ENCODE data around the gene DOCK8. TPM values are rescaled to one million over a fixed set of nuclear protein-coding genes. Genes with fewer than 3 reads are reported as not detected.

The DOCK8 gene
- total and polyA plus RNA-seq, 2 of the 13 experiments (the other 11 are each of a cell fraction or from before 2014, with no cell fraction given), result 0.28 to 0.38 TPM

DNA sequence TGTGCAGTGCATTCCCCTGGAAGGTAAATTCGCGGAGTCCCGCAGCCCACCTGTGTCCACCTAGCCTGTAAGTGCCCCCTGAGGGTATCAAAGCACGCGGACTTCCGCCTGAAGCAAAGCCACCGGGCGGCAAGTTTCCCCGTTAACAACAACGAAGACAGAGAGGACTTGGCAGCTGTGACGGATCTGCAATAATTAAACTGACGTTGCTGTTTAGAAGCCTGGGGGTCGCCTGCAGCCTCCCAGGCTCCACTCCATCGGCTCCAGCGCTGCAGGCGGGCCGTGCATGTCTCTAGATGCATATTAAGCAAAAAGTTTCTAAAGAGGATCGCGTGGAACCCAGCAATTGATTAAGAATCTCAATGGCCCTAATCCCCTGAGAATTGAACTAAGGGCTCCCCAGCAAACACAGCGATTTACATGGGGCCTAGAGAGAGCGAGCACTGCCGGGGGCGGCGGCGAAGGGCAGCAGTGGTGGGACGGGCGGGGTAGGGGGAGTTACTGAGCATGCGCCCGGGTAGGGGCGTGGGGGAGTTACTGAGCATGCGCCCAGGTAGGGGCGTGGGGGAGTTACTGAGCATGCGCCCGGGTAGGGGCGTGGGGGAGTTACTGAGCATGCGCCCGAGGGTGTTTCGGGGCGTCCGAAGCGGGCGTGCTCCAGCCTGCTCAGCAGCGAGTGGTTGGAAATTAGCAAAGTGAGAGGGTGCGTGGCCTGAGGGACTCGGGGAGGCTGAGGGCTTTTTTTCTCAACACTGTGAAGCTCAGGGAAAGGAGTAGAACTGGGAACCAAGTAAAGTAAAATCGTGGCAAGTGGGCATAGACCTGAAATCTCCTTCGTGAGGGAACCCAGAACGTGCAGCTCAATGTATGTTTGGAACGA, 255.2 kb downstream of the DOCK8 start:
- H3K9me3 ChIP-seq (ENCODE audit: low read length), result no peaks in the 10 kb centered on the region
- DNase-seq (ENCODE audit: low spot score), result peak; percentile 81
- H3K36me3 ChIP-seq (replicated peaks in 1 of 2; ENCODE audit: control insufficient read depth in 1 of 2, insufficient read depth in 2 of 2, low read length in 2 of 2), result no peaks in the 10 kb centered on the region
- ChIA-PET CTCF (ENCODE audit: low intra/inter-chr PET ratio, low total read pairs) (no interaction called here), POLR2A (no interaction called here)
- peaks cover 28% of the 10 kb centered on the region for H3K4me1 ChIP-seq (ENCODE audit: insufficient read depth, low read length)
- no peaks in the 10 kb centered on the region for H3K27me3 ChIP-seq (ENCODE audit: control insufficient read depth in 1 of 2, insufficient read depth in 2 of 2, low read length in 2 of 2)
- H2AFZ ChIP-seq (ENCODE audit: low read length), result peak overlapping the region; percentile 96
- intact Hi-C loops (cut with micrococcal nuclease; ENCODE audit: unreplicated experiment), result no loop called here
- H3K4me2 ChIP-seq (ENCODE audit: low read depth, low read length), result peak overlapping the region; percentile 99
- ATAC-seq, result peak; percentile 95
- H3K9ac ChIP-seq (ENCODE audit: insufficient read depth, low read depth, low read length), result peak overlapping the region; percentile 72
- H3K79me2 ChIP-seq (ENCODE audit: insufficient read depth, low read length), result no peaks in the 10 kb centered on the region
- no TSS peak for BruUV-seq (replicated peaks)
- in situ Hi-C loops (cut with HindIII; ENCODE audit: extremely low pct_ligation_motif_present, low pct_unique_long_range_greater_than_20kb), result no loop called here
- H3K27ac ChIP-seq (ENCODE audit: extremely low read length, insufficient read depth, low read length), result peak overlapping the region; percentile 45
- H4K20me1 ChIP-seq (ENCODE audit: insufficient read depth, low read length), result no peaks in the 10 kb centered on the region
- H3K4me3 ChIP-seq (replicated peaks in 1 of 3; ENCODE audit: insufficient read depth in 1 of 3, low read depth in 2 of 3, low read length in 3 of 3), result peak overlapping the region; percentile 68 to 78 (median 68)
- WGBS (ENCODE audit: low lambda C conversion rate), result 7% methylated on average over 34 of the region's 49 CpGs
- peak; percentile 78 for FAIRE-seq
- TF ChIP-seq ZNF766 (CRISPR knock-in tag; IDR thresholded peaks at IDR 0.05; ENCODE audit: borderline replicate concordance) (peak; percentile 55; the same call in 1 of the 2 replicates), ZNF883 (CRISPR knock-in tag; IDR thresholded peaks at IDR 0.05; ENCODE audit: not compliant biosample characterization) (no peak), THYN1 (CRISPR knock-in tag; IDR thresholded peaks at IDR 0.05; ENCODE audit: borderline replicate concordance, low read depth) (no peak), KLF15 (CRISPR knock-in tag; IDR thresholded peaks at IDR 0.05; ENCODE audit: borderline replicate concordance) (peak; percentile 61; the same call in 1 of the 2 replicates), ZNF572 (CRISPR knock-in tag; IDR thresholded peaks at IDR 0.05) (no peak), PAX8 (CRISPR knock-in tag; IDR thresholded peaks at IDR 0.05; ENCODE audit: borderline replicate concordance) (no peak; the same call in 1 of the 2 replicates), AGO2 (optimal IDR thresholded peaks at IDR 0.05; ENCODE audit: low read depth, low read length) (no peak), ZNF263 (CRISPR knock-in tag; IDR thresholded peaks at IDR 0.05) (0 out of 2 replicates have a peak, but pooled peaks have one; percentile 66), ZNF44 (CRISPR knock-in tag; IDR thresholded peaks at IDR 0.05) (no peak), U2AF2 (IDR thresholded peaks at IDR 0.05; ENCODE audit: low read depth, low read length) (0 out of 2 replicates have a peak, but pooled peaks have one; percentile 14), ZBTB38 (CRISPR knock-in tag; IDR thresholded peaks at IDR 0.05) (peak; percentile 48; the same call in 1 of the 2 replicates)
- TF ChIP-seq, protein P1, sequence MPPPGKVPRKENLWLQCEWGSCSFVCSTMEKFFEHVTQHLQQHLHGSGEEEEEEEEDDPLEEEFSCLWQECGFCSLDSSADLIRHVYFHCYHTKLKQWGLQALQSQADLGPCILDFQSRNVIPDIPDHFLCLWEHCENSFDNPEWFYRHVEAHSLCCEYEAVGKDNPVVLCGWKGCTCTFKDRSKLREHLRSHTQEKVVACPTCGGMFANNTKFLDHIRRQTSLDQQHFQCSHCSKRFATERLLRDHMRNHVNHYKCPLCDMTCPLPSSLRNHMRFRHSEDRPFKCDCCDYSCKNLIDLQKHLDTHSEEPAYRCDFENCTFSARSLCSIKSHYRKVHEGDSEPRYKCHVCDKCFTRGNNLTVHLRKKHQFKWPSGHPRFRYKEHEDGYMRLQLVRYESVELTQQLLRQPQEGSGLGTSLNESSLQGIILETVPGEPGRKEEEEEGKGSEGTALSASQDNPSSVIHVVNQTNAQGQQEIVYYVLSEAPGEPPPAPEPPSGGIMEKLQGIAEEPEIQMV (CRISPR knock-in tag; IDR thresholded peaks at IDR 0.05; ENCODE audit: low read depth), result no peak
- TF ChIP-seq, protein P2, sequence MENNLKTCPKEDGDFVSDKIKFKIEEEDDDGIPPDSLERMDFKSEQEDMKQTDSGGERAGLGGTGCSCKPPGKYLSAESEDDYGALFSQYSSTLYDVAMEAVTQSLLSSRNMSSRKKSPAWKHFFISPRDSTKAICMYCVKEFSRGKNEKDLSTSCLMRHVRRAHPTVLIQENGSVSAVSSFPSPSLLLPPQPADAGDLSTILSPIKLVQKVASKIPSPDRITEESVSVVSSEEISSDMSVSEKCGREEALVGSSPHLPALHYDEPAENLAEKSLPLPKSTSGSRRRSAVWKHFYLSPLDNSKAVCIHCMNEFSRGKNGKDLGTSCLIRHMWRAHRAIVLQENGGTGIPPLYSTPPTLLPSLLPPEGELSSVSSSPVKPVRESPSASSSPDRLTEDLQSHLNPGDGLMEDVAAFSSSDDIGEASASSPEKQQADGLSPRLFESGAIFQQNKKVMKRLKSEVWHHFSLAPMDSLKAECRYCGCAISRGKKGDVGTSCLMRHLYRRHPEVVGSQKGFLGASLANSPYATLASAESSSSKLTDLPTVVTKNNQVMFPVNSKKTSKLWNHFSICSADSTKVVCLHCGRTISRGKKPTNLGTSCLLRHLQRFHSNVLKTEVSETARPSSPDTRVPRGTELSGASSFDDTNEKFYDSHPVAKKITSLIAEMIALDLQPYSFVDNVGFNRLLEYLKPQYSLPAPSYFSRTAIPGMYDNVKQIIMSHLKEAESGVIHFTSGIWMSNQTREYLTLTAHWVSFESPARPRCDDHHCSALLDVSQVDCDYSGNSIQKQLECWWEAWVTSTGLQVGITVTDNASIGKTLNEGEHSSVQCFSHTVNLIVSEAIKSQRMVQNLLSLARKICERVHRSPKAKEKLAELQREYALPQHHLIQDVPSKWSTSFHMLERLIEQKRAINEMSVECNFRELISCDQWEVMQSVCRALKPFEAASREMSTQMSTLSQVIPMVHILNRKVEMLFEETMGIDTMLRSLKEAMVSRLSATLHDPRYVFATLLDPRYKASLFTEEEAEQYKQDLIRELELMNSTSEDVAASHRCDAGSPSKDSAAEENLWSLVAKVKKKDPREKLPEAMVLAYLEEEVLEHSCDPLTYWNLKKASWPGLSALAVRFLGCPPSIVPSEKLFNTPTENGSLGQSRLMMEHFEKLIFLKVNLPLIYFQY (CRISPR knock-in tag; IDR thresholded peaks at IDR 0.05; ENCODE audit: borderline replicate concordance), result 0 out of 2 replicates have a peak, but pooled peaks have one; percentile 17
- TF ChIP-seq, protein P3, sequence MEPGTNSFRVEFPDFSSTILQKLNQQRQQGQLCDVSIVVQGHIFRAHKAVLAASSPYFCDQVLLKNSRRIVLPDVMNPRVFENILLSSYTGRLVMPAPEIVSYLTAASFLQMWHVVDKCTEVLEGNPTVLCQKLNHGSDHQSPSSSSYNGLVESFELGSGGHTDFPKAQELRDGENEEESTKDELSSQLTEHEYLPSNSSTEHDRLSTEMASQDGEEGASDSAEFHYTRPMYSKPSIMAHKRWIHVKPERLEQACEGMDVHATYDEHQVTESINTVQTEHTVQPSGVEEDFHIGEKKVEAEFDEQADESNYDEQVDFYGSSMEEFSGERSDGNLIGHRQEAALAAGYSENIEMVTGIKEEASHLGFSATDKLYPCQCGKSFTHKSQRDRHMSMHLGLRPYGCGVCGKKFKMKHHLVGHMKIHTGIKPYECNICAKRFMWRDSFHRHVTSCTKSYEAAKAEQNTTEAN (CRISPR knock-in tag; conservative IDR thresholded peaks at IDR 0.05), result 0 out of 2 replicates have a peak, but pooled peaks have one; percentile 48
- TF ChIP-seq, protein P4, sequence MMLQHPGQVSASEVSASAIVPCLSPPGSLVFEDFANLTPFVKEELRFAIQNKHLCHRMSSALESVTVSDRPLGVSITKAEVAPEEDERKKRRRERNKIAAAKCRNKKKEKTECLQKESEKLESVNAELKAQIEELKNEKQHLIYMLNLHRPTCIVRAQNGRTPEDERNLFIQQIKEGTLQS (CRISPR knock-in tag; IDR thresholded peaks at IDR 0.05), result peak; percentile 34; the same call in 1 of the 2 replicates
